Measurements from ENCODE around the gene SLC37A1.

- TF ChIP-seq POLR2A (IDR thresholded peaks at IDR 0.05; ENCODE audit: low read length) (no peak), GATA1 (IDR thresholded peaks at IDR 0.05; ENCODE audit: low read depth, low read length) (no peak)
Measured at GRCh38 chr21:42465008-42465802, 48.4 kb upstream of the SLC37A1 start.

All from erythroblast (primary cell).